Kidney (tissue), 14 donors: ENCODE data around the gene CIT. TPM values are rescaled to one million over a fixed set of nuclear protein-coding genes. Genes with fewer than 3 reads are reported as not detected.

Experiments
- DNase-seq, 5 donors: peaks; one replicate each; pipeline ENCODE4 v3.0.0-alpha.2; 2013 to 2020
- FAIRE-seq: peaks from 2 replicates; lab custom pipeline; 2012; peaks lifted over from hg19 to GRCh38; lab: Jason Lieb, UNC
- H3K27ac ChIP-seq, 2 donors: one replicate each; pipeline ENCODE4 v1.7.0; 2013; ENCODE audit warnings: low read depth in 2 of 2, low read length in 2 of 2, inconsistent platforms in 1 of 2
- H3K27me3 ChIP-seq: one replicate; pipeline ENCODE4 v1.7.1; 2013; ENCODE audit warnings: low read length, inconsistent platforms; ENCODE audit not compliant: control insufficient read depth, insufficient read depth
- H3K36me3 ChIP-seq, 3 donors: one replicate each; pipeline versions ENCODE4 v1.7.0 to v1.7.1; 2013; ENCODE audit warnings: low read length in 3 of 3, control low read depth in 1 of 3, inconsistent platforms in 1 of 3; ENCODE audit not compliant: insufficient read depth in 3 of 3, control insufficient read depth in 2 of 3
- H3K4me1 ChIP-seq, 3 donors: one replicate each; pipeline versions ENCODE4 v1.7.0 to v1.7.1; 2013; ENCODE audit warnings: low read length in 3 of 3, inconsistent platforms in 1 of 3, low read depth in 1 of 3; ENCODE audit not compliant: control insufficient read depth in 2 of 3, insufficient read depth in 2 of 3
- H3K4me3 ChIP-seq, 3 donors: one replicate each; pipeline versions ENCODE4 v1.7.0 to v1.8.1; 2013; ENCODE audit warnings: low read length in 3 of 3, control low read depth in 1 of 3, inconsistent platforms in 1 of 3
- H3K9ac ChIP-seq, 3 donors: one replicate each; pipeline versions ENCODE4 v1.7.0 to v1.7.1; 2013; ENCODE audit warnings: low read length in 3 of 3, control low read depth in 1 of 3, inconsistent platforms in 1 of 3
- H3K9me3 ChIP-seq, 3 donors: one replicate each; pipeline versions ENCODE4 v1.7.0 to v1.7.1; 2013; ENCODE audit warnings: low read length in 3 of 3, control low read depth in 1 of 3, inconsistent platforms in 1 of 3; ENCODE audit not compliant: control insufficient read depth in 2 of 3, insufficient read depth in 1 of 3
- intact Hi-C: fragments of 100-400 bp; cut with DNase I; formaldehyde crosslinking; loops from one replicate; pipeline ENCODE4 v1.11.1; 2022
- polyA plus RNA-seq: library from polyadenylated mRNA; stranded (reverse); fragments of 350-450 nt; fragmentation: Illumina TruSeq; extraction: RNeasy Lipid Tissue Mini Kit (QIAGEN cat#74804); gene quantifications from one replicate; pipeline ENCODE4 v1.2.3, GENCODE V29; 2014; ENCODE audit warnings: low read depth, low replicate concordance; ENCODE audit not compliant: insufficient read depth
- total RNA-seq: library from RNA; stranded (reverse); fragmentation: NEBNext Ultra II Directional; extraction: Animal tissue kit (Norgen Biotek cat#: 25700); gene quantifications from one replicate; pipeline ENCODE4 v1.2.1, GENCODE V29; 2021
- TF ChIP-seq, protein P1 (sequence below): IDR thresholded peaks from 3 replicates; pipeline ENCODE4 v1.5.1; 2012; ENCODE audit warnings: mild to moderate bottlenecking, moderate library complexity, borderline replicate concordance; ENCODE audit not compliant: insufficient read depth; ENCODE audit errors: extremely low read depth
- donor health status: control.
- donor health status: control.
- donor health status: control.
- donor health status: control.
- donor health status: control.
- donor health status: DM: yes; HTN: yes; CAD: no.
- donor health status: Normal renal cell carcinoma (clear cell type).

CIT gene
- total and polyA plus RNA-seq, 2 donors from 2014 or later = 3.0 to 81.6 TPM

DNA sequence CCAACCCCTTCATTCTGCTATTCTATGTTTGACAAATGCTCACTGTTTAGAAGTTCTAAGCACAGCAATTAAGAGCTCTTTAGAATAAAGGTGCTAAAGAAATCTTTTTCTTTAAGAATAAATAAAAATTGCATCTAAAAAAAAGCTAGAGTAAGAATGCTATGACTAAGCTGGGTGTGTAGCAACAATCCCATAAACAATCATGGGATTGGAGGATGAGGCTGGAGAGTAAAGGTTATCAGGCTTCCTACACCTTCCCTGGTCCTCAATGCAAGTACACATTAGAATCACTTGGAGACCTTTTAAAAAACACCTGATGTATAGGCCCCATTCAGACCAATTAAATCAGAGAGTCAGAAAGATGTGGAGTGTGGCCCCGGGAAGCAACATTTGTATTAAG, 88.3 kb downstream of the CIT start:
- H3K4me1 ChIP-seq = no peaks in the 10 kb centered on the region
- no peaks in the 10 kb centered on the region for H3K9me3 ChIP-seq
- FAIRE-seq (no peak), DNase-seq (no peak)
- H3K4me3 ChIP-seq = no peak overlapping the region
- no peaks in the 10 kb centered on the region for H3K27me3 ChIP-seq
- H3K9ac ChIP-seq = no peak overlapping the region
- intact Hi-C loops = no loop called here
- TF ChIP-seq, protein P1, sequence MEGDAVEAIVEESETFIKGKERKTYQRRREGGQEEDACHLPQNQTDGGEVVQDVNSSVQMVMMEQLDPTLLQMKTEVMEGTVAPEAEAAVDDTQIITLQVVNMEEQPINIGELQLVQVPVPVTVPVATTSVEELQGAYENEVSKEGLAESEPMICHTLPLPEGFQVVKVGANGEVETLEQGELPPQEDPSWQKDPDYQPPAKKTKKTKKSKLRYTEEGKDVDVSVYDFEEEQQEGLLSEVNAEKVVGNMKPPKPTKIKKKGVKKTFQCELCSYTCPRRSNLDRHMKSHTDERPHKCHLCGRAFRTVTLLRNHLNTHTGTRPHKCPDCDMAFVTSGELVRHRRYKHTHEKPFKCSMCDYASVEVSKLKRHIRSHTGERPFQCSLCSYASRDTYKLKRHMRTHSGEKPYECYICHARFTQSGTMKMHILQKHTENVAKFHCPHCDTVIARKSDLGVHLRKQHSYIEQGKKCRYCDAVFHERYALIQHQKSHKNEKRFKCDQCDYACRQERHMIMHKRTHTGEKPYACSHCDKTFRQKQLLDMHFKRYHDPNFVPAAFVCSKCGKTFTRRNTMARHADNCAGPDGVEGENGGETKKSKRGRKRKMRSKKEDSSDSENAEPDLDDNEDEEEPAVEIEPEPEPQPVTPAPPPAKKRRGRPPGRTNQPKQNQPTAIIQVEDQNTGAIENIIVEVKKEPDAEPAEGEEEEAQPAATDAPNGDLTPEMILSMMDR = no peak
- H3K27ac ChIP-seq = no peak overlapping the region
- no peaks in the 10 kb centered on the region for H3K36me3 ChIP-seq

DNA sequence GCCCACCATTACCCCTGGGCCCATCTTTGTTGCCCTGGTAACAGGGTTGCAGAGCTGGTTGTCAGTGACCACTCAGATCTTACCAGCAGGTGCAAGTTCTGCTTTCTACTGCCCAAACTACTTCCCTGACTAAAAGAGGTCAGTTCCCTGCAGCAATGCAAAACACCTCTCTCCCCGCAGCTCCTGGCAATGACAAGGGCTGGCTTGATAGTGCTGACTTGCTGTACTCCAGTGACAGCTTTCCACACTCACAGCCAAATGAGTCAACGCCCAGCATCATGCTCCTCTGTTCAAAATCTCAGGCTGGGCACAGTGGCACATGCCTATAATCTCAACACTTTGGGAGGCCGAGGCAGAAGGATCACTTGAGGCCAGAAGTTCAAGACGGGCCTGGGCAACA, 90.6 kb downstream of the CIT start:
- TF ChIP-seq, protein P1 = no peak
- intact Hi-C loops = no loop called here
- Histone ChIP-seq H3K27me3 (no peaks in the 10 kb centered on the region), H3K9me3 (no peaks in the 10 kb centered on the region), H3K27ac (no peak overlapping the region), H3K36me3 (no peaks in the 10 kb centered on the region), H3K4me3 (no peak overlapping the region), H3K4me1 (no peaks in the 10 kb centered on the region), H3K9ac (no peak overlapping the region)
- DNase-seq = no peak
- FAIRE-seq = no peak

DNA sequence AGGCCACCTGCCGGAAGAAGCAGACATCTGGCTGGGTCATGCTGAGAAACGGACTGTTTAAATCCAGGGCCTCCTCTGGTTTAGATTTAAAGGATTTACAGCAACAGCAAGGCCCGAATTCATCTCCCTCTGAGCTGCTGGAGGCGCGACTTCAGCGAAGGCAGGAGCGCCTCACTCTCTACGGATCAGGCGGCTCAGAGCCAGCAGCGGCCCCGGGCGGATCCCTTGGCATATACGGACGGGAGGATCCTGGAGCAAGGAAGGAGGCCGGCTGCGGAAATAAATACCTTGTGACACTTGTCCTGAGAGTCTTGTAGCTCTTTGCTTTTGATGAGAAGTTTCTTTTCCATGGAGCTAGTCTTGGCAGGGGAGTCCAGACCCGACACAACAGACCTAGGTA, 92.4 kb downstream of the CIT start:
- TF ChIP-seq, protein P1 = no peak
- DNase-seq (no peak), FAIRE-seq (no peak)
- Histone ChIP-seq H3K4me1 (no peaks in the 10 kb centered on the region), H3K27me3 (no peaks in the 10 kb centered on the region), H3K36me3 (no peaks in the 10 kb centered on the region), H3K27ac (no peak overlapping the region), H3K9ac (no peak overlapping the region), H3K9me3 (no peaks in the 10 kb centered on the region), H3K4me3 (no peak overlapping the region)
- intact Hi-C loops = no loop called here

DNA sequence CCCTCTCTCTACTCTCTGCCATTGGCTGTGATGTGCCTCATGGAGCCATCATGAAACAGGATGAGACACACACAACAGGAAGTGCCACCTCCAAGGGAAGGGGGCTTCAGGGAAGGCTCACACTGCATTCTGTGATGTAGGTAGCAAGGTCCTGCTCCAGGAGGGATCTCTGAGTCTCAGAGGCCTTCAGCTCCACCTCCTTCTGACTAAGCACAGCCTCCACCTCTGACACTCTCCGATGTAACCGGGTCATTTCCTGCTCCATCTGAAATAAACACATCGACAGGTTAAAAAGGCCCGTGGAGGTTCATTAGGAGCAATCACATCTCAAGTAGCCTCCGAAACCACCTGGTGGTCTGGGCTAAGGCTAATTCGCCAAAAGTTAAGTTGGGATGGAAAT, 93.3 kb downstream of the CIT start:
- intact Hi-C loops = no loop called here
- TF ChIP-seq, protein P1 = no peak
- Histone ChIP-seq H3K36me3 (no peaks in the 10 kb centered on the region), H3K9ac (no peak overlapping the region), H3K27ac (no peak overlapping the region), H3K27me3 (no peaks in the 10 kb centered on the region), H3K4me1 (no peaks in the 10 kb centered on the region), H3K9me3 (no peaks in the 10 kb centered on the region), H3K4me3 (no peak overlapping the region)
- DNase-seq (no peak), FAIRE-seq (no peak)
